ENCODE data around the gene SERPINA3.

DNA sequence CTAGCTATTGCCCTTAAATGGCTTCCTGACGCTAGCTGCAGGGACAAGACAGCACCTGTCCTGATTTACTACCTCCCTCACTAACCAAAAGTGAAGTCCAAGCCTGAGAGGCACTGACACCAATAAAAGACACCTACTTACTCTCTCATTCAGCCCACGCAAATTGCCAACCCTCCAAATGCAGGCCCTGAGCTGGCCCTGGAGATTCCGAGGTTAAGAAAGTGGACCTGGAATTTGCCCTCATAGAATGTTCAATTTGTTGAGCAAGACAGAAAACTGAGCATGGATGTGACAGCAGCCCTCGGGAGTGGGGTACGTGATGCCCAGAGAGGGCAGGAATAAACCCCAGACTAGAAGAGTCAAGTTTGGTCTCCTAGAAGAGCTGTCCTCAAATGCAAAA, 16.4 kb downstream of the SERPINA3 start:
- no peak for TF ChIP-seq POLR2A (IDR thresholded peaks at IDR 0.05)
- TF ChIP-seq, protein P1, sequence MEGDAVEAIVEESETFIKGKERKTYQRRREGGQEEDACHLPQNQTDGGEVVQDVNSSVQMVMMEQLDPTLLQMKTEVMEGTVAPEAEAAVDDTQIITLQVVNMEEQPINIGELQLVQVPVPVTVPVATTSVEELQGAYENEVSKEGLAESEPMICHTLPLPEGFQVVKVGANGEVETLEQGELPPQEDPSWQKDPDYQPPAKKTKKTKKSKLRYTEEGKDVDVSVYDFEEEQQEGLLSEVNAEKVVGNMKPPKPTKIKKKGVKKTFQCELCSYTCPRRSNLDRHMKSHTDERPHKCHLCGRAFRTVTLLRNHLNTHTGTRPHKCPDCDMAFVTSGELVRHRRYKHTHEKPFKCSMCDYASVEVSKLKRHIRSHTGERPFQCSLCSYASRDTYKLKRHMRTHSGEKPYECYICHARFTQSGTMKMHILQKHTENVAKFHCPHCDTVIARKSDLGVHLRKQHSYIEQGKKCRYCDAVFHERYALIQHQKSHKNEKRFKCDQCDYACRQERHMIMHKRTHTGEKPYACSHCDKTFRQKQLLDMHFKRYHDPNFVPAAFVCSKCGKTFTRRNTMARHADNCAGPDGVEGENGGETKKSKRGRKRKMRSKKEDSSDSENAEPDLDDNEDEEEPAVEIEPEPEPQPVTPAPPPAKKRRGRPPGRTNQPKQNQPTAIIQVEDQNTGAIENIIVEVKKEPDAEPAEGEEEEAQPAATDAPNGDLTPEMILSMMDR (IDR thresholded peaks at IDR 0.05): no peak

Data from uterus (tissue), 2 donors.